ENCODE results near the gene CASZ1.

Gene CASZ1

DNA sequence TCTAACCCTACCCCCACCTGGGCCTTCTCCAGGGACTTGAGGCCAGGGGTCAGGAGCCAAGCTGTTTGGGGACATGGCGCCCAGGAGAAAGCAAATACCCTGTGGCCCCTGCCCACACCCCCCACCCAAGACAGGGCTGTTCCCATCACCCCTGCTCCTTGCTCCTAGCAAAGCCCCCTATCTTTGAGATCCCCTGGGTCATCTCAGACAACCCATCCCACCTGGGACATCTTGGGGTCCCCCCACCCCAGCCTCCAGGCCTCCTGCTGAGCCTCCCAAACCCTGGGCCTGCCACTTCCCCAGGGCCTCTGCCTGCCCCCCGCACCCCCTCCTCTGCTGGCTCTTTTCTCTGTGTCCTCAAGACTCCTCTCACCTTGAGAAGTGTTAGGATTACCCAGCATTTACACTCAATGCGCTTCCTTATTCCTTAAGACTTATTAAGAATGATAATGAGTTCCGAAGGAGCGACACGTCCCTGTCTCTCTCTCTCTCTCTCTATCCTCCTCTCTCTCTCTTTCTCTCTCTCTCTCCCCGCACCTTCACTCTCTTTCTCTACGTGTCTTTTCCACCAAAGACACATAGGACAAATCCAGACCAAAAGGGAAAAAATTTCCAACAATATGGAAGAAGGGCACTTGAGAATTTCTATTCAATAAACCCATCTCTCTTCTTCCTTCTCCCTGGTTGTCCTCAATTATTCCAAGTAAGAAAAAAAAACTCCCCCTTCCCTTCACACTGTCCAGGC is 7.2 kb downstream of the CASZ1 start:
- Histone ChIP-seq H3K4me3 (ENCODE audit: low read depth in 1 of 2, low read length in 1 of 2) (no peak overlapping the region), H3K27ac (no peak overlapping the region), H3K36me3 (no peaks in the 10 kb centered on the region), H3K9me3 (no peaks in the 10 kb centered on the region), H3K27me3 (peaks cover 75% of the 10 kb centered on the region), H3K4me1 (ENCODE audit: control insufficient read depth in 1 of 2, insufficient read depth in 1 of 2, low read depth in 1 of 2, low read length in 1 of 2) (peaks cover 3 to 7% of the 10 kb centered on the region in 2 experiments)
- TF ChIP-seq, protein P1, sequence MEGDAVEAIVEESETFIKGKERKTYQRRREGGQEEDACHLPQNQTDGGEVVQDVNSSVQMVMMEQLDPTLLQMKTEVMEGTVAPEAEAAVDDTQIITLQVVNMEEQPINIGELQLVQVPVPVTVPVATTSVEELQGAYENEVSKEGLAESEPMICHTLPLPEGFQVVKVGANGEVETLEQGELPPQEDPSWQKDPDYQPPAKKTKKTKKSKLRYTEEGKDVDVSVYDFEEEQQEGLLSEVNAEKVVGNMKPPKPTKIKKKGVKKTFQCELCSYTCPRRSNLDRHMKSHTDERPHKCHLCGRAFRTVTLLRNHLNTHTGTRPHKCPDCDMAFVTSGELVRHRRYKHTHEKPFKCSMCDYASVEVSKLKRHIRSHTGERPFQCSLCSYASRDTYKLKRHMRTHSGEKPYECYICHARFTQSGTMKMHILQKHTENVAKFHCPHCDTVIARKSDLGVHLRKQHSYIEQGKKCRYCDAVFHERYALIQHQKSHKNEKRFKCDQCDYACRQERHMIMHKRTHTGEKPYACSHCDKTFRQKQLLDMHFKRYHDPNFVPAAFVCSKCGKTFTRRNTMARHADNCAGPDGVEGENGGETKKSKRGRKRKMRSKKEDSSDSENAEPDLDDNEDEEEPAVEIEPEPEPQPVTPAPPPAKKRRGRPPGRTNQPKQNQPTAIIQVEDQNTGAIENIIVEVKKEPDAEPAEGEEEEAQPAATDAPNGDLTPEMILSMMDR (IDR thresholded peaks at IDR 0.05): no peak

DNA sequence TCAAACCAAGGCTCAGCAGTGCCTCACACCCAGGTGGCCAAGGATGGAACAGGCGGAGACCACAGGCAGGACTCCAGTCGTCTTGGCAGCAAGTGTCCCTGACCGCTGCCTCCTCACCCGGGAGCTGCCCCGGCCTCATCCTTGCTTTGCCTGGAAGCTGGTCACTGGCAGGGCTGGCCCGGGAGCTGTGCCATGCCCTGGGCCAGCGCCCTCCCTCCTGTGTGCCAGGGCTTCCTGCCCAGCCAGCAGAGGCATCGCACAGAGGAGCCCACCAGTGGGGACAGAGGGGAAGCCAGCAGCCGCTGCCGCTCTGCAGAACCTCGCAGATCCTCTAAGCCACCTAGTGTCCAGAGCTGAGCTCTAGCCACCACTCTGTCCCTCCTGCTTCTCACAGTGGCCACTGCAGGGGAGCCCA is 7.8 kb downstream of the CASZ1 start:
- Histone ChIP-seq H3K27ac (no peak overlapping the region), H3K9me3 (no peaks in the 10 kb centered on the region), H3K4me1 (ENCODE audit: control insufficient read depth in 1 of 2, insufficient read depth in 1 of 2, low read depth in 1 of 2, low read length in 1 of 2) (peaks cover 0 to under 1% of the 10 kb centered on the region in 2 experiments), H3K36me3 (no peaks in the 10 kb centered on the region), H3K4me3 (ENCODE audit: low read depth in 1 of 2, low read length in 1 of 2) (no peak overlapping the region), H3K27me3 (peaks cover 73% of the 10 kb centered on the region)
- TF ChIP-seq, protein P1 (IDR thresholded peaks at IDR 0.05): no peak

DNA sequence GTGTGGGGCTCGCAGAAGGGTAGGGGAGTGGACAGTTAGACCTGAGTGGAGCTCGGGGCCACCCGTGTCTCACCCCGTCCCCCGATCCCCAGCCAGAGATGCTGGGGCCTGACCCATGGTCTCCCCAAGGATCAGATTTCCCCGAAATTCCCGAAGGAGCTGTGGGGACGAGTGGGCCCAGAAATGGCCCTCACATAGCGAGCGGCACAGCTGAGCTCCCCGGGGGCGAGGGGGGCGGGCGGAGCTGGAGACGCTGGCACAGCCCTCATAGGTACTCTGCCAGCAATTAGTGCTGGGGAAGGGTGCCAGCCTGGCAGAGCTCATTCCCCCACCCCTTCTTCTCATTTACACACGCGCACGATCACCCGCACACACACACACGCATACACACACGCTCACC is 9.2 kb downstream of the CASZ1 start:
- TF ChIP-seq, protein P1 (IDR thresholded peaks at IDR 0.05): no peak

DNA sequence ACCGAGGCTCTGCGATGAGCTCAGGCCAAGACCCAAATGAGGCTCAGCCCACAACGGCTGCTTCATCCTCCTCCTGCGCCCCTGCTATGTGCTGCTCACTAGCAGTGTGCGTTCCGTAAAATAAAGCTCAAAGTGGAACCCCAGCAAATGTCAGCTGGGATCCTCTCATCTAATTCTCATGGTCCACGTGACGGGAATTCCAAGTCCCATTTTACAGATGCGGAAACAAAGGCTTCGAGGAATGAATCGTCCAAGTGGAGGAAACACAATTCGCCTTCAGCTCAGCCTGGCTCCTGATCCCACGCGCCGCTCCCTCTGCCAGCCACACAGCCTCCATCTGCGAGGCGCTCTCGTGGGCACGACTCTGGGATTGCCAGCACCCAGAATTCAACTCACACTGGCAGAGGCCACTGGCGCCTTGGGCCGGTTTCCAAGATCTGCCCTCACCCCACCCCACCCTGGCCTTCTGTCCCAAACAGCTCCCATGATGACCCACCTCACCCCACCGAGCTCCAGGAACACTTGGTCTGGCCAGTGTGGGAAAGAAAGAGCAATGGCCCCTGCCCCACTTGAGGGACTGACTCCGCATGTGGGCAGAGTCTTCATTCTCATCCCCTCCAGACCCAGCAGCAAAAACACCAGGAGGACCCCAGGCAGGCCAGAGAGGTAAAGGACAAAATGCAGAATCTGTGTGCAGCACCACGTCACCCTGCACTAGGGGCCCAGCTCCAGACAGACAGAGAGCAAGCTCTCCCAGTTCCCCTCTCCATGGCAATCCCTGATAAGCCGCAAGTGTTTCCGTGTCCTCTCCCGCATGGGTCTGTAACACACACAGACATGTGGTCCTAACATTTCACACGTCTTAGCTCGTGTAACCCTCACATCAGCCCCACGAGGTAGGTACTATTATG is 10.5 kb downstream of the CASZ1 start:
- no peaks in the 10 kb centered on the region for H3K36me3 ChIP-seq
- TF ChIP-seq, protein P1 (IDR thresholded peaks at IDR 0.05): no peak

More for the DNA sequence above, 9.2 kb downstream of the CASZ1 start:
- H3K27me3 ChIP-seq: peaks cover 64% of the 10 kb centered on the region
- H3K27ac ChIP-seq: no peak overlapping the region
- H3K9me3 ChIP-seq: no peaks in the 10 kb centered on the region
- no peaks in the 10 kb centered on the region for H3K4me1 ChIP-seq (ENCODE audit: control insufficient read depth in 1 of 2, insufficient read depth in 1 of 2, low read depth in 1 of 2, low read length in 1 of 2)
- no peaks in the 10 kb centered on the region for H3K36me3 ChIP-seq
- no peak overlapping the region for H3K4me3 ChIP-seq (ENCODE audit: low read depth in 1 of 2, low read length in 1 of 2)

DNA sequence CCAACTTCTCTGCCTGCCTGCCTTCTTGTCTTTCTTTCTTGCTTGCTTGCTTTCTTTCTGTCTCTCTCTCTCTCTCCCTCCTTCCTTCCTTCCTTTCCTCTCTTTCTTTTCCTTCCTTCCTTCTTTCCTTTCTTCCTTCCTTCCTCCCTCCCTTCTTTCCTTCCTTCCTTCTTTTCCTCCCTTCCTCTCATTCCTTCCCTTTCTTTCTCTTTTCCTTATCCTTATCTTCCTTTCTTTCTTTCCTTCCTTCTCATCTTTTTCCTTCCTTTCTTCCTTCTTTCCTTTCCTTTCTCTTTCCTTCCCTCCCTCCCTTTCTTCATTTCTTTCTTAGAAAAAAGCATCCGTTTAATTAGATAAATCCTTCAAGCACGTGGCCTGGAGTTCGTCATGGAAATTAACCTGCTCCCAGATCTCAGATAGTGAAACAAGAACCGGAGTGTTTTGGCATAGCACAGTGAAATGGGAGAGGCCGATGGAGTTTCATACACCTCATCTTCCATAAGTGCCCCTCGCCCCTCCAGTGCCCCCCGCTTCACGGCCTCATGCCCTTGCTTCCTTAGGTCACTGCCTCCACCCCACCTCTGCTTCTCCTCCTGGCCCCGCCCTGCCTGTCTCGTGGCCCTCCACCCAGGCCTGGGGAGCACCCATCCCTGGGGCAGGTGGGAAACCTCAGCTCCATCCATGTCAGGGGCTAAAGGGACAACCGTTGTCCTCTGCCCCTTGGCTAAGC is 11.3 kb downstream of the CASZ1 start:
- Histone ChIP-seq H3K36me3 (no peaks in the 10 kb centered on the region), H3K9me3 (no peaks in the 10 kb centered on the region), H3K27me3 (peaks cover 45% of the 10 kb centered on the region), H3K4me3 (ENCODE audit: low read depth in 1 of 2, low read length in 1 of 2) (no peak overlapping the region), H3K4me1 (ENCODE audit: control insufficient read depth in 1 of 2, insufficient read depth in 1 of 2, low read depth in 1 of 2, low read length in 1 of 2) (no peaks in the 10 kb centered on the region), H3K27ac (no peak overlapping the region)
- TF ChIP-seq, protein P1 (IDR thresholded peaks at IDR 0.05): no peak

More for the DNA sequence above, 10.5 kb downstream of the CASZ1 start:
- H3K4me3 ChIP-seq (ENCODE audit: low read depth in 1 of 2, low read length in 1 of 2): no peak overlapping the region
- H3K9me3 ChIP-seq: no peaks in the 10 kb centered on the region
- H3K27me3 ChIP-seq: peaks cover 53% of the 10 kb centered on the region
- no peak overlapping the region for H3K27ac ChIP-seq
- H3K4me1 ChIP-seq (ENCODE audit: control insufficient read depth in 1 of 2, insufficient read depth in 1 of 2, low read depth in 1 of 2, low read length in 1 of 2): no peaks in the 10 kb centered on the region
